Left ventricle myocardium inferior (tissue), 1 donor: ENCODE data around the gene SEPTIN12. TPM values are rescaled to one million over a fixed set of nuclear protein-coding genes. Genes with fewer than 3 reads are reported as not detected.
"Not testable (repeated sequence)": the region's sequence is repeated elsewhere in the genome, so short reads cannot be mapped to it uniquely, and the experiment has no call there.

Experiments
- DNase-seq: peaks from one replicate; pipeline ENCODE4 v3.0.0-alpha.2; 2020
- H3K27ac ChIP-seq: fragments of 200-600 bp; replicated peaks from 2 replicates; pipeline ENCODE4 v1.8.0; 2021
- H3K27me3 ChIP-seq: fragments of 200-600 bp; 2 replicates; pipeline ENCODE4 v1.8.0; 2021; ENCODE audit warnings: low read depth
- H3K36me3 ChIP-seq: fragments of 200-600 bp; 2 replicates; pipeline ENCODE4 v1.8.0; 2021
- H3K4me1 ChIP-seq: fragments of 200-600 bp; 2 replicates; pipeline ENCODE4 v1.8.0; 2021
- H3K4me3 ChIP-seq: fragments of 200-600 bp; 2 replicates; pipeline ENCODE4 v1.8.0; 2021; ENCODE audit warnings: mild to moderate bottlenecking, moderate library complexity
- H3K9me3 ChIP-seq: fragments of 200-600 bp; replicated peaks from 2 replicates; pipeline ENCODE4 v1.8.0; 2021
- CTCF ChIP-seq: fragments of 200-600 bp; IDR thresholded peaks from 2 replicates; pipeline ENCODE4 v1.8.0; 2021; ENCODE audit warnings: antibody characterized with exemption, mild to moderate bottlenecking, borderline replicate concordance
- intact Hi-C: fragments of 100-400 bp; cut with micrococcal nuclease; formaldehyde crosslinking; loops from one replicate; pipeline ENCODE4 v1.11.0; 2022
- total RNA-seq: library from RNA; stranded (reverse); fragmentation: NEBNext Ultra II Directional; extraction: Animal tissue kit (Norgen Biotek cat#: 25700); gene quantifications from one replicate; pipeline ENCODE4 v1.2.1, GENCODE V29; 2021
- donor health status: DM: no; HTN: yes; CAD: no; lungs with severe emphysema.

Gene SEPTIN12
- total RNA-seq, 1 donor from 2014 or later: not detected

GRCh38 chr16:4788489-4788889, 344 bp upstream of the SEPTIN12 start:
- no peak overlapping the region for H3K4me3 ChIP-seq
- no peak overlapping the region for H3K27ac ChIP-seq
- intact Hi-C loops: no loop called here
- H3K4me1 ChIP-seq: no peaks in the 10 kb centered on the region
- no peaks in the 10 kb centered on the region for H3K27me3 ChIP-seq
- TF ChIP-seq CTCF: no peak
- H3K9me3 ChIP-seq: no peaks in the 10 kb centered on the region
- DNase-seq: no peak
- no peaks in the 10 kb centered on the region for H3K36me3 ChIP-seq

DNA sequence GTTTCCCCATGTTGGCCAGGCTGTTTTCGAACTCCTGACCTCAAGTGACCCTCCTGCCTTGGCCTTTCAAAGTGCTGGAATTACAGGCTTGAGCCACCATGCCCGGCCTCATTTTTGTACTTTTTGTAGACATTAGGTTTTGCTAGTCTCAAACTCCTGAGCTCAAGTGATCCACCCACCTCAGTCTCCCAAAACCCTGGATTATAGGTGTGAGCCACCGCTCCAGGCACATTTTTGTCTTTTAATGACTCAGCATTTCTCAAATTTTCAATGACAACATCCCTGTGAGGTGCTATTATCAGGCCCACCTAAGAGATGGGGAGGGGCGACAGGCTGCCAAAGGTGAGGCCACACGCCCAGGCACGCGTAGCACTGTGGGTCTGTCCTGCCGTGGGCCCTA, 1.1 kb downstream of the SEPTIN12 start:
- H3K4me1 ChIP-seq: no peaks in the 10 kb centered on the region
- no peak for TF ChIP-seq CTCF
- intact Hi-C loops: no loop called here
- H3K27ac ChIP-seq: no peak overlapping the region
- no peaks in the 10 kb centered on the region for H3K27me3 ChIP-seq
- no peak for DNase-seq
- no peaks in the 10 kb centered on the region for H3K36me3 ChIP-seq
- no peak overlapping the region for H3K4me3 ChIP-seq
- H3K9me3 ChIP-seq: no peaks in the 10 kb centered on the region

GRCh38 chr16:4785758-4786433, 2.2 kb downstream of the SEPTIN12 start:
- TF ChIP-seq CTCF: no peak
- Histone ChIP-seq H3K36me3 (no peaks in the 10 kb centered on the region), H3K27me3 (no peaks in the 10 kb centered on the region), H3K4me1 (no peaks in the 10 kb centered on the region), H3K4me3 (no peak overlapping the region), H3K27ac (no peak overlapping the region), H3K9me3 (no peaks in the 10 kb centered on the region)
- no peak for DNase-seq
- intact Hi-C loops: no loop called here

GRCh38 chr16:4784444-4784987, 3.6 kb downstream of the SEPTIN12 start:
- H3K4me3 ChIP-seq, H3K4me1 ChIP-seq, intact Hi-C loops, DNase-seq, H3K36me3 ChIP-seq, H3K27me3 ChIP-seq, H3K27ac ChIP-seq, H3K9me3 ChIP-seq: not testable (repeated sequence)

GRCh38 chr16:4783951-4784336, 4.2 kb downstream of the SEPTIN12 start:
- no peaks in the 10 kb centered on the region for H3K9me3 ChIP-seq
- intact Hi-C loops: no loop called here
- no peak for DNase-seq
- H3K27me3 ChIP-seq: no peaks in the 10 kb centered on the region
- TF ChIP-seq CTCF: no peak
- no peak overlapping the region for H3K27ac ChIP-seq
- H3K4me1 ChIP-seq: no peaks in the 10 kb centered on the region
- no peaks in the 10 kb centered on the region for H3K36me3 ChIP-seq
- H3K4me3 ChIP-seq: no peak overlapping the region

GRCh38 chr16:4783251-4783950, 4.7 kb downstream of the SEPTIN12 start:
- no peaks in the 10 kb centered on the region for H3K27me3 ChIP-seq
- no peak overlapping the region for H3K27ac ChIP-seq
- no peaks in the 10 kb centered on the region for H3K36me3 ChIP-seq
- H3K4me1 ChIP-seq: no peaks in the 10 kb centered on the region
- no peak for TF ChIP-seq CTCF
- H3K4me3 ChIP-seq: no peak overlapping the region
- DNase-seq: no peak
- no peaks in the 10 kb centered on the region for H3K9me3 ChIP-seq
- intact Hi-C loops: no loop called here
